Activated CD8-positive, alpha-beta memory T cell treated with anti-CD3 and anti-CD28 coated beads for 1 hour (primary cell): ENCODE data around the gene TEF.

Experiments
- DNase-seq, 2 donors: peaks; one replicate each; pipeline ENCODE4 v3.0.0-alpha.2; 2020; ENCODE audit warnings: low read depth in 1 of 2; ENCODE audit errors: extremely low read depth in 1 of 2

The TEF gene

GRCh38 chr22:41381329-41382097, at the start of gene TEF:
TEF (plus strand) TSS chr22:41381942; CDS start chr22:41382045, 103 bp downstream.
- DNase-seq, result peak; percentile 91 to 97

DNA sequence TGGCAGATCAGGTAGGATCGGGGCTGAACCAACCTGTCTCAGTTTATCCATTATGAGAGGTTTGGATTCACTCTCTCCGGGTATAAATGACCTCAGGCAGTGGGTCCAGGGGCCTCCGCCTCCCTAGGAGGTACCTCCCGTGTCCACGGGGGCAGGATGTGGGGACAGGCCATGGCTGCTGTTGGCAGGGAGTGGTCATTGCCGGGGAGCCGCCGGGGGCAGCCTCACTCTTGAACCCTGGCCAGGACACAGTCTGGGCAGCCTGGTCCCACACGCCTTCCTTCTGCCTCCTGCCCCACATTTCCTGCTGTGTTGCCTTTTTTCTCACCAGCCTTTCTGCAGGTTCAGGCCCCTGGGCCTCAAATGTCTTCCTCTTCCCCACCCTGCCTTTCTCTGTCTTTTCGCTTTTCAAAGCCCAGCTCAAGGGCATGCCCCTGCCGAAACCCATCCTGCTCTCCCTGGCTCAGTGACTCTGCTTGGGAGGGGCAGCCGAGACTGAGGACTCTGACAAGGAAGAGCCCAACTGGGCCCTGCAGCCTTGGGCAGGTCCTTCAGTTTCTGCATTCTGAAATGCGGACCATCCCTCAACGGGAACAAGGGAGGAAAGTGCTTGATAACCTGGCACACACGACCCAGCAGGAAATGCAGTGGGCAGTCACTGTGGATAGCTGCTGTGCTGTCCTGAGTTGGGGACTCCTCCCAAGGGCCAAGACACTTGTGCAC, 49.4 kb upstream of the TEF start:
- DNase-seq, result no peak

GRCh38 chr22:41333806-41334205, 47.9 kb upstream of the TEF start:
- no peak for DNase-seq

- DNase-seq, result no peak
Observed at GRCh38 chr22:41334215-41334614, 47.5 kb upstream of the TEF start.

GRCh38 chr22:41334951-41335635, 46.6 kb upstream of the TEF start:
- no peak for DNase-seq

DNA sequence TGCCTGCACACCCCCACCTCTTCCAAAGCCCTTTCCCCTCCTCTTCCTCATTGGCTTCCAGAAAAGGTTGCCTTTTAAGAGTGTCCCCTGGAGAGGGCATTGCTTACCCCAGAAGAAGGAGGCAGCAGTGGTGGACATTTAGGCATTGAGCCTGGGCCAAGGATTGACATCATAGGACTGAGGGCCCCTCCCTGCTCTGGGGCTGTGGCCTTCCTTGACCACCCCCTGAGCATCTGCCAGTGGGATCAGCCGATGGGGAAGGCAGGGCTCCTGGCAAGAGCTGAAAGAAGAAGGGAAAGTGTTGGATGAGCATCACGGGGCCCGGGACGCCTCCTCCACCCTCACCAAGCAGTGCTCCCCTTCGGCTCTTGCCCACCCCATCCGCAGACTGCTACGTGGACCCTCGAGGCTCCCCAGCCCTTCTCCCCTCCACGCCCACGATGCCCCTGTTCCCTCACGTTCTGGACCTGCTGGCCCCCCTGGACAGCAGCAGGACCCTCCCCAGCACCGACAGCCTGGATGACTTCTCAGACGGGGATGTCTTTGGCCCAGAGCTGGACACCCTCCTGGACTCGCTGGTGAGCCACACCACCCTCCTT, 43.0 kb upstream of the TEF start:
- DNase-seq, result no peak

DNA sequence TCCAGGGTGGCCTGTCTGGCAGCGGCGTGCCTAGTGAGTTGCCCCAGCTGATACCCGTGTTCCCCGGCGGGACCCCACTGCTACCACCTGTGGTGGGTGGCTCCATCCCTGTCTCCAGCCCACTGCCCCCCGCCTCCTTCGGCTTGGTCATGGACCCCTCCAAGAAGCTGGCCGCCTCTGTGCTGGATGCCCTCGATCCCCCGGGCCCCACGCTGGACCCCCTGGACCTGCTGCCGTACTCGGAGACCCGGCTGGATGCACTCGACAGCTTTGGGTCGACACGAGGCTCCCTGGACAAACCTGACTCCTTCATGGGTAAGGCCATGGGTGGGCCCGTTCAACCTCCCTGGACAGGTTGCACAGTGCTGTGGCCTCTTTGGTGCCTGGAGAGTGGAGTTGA, 41.9 kb upstream of the TEF start:
- no peak for DNase-seq

- no peak for DNase-seq
Observed at GRCh38 chr22:41340357-41340756, 41.4 kb upstream of the TEF start.

DNA sequence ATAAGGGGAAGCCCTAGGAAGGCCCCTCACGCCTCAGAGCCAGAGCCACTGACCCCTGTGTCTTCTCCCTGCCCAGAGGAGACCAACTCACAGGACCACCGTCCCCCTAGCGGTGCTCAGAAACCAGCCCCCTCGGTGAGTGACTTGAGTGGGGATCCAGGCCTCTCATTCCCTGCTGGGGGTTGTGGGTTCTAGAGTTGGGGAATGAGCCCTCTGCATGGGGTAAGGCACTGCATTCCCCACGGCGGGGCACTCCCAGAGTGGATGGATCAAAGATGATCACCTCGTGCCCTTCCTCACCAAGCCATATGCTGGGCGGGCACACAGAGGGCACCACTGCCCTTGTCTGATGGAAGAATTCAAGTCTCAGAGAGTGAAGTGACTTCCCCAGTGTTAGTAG, 40.7 kb upstream of the TEF start:
- no peak for DNase-seq

- no peak for DNase-seq
Observed at GRCh38 chr22:41341990-41342389, 39.8 kb upstream of the TEF start.

DNA sequence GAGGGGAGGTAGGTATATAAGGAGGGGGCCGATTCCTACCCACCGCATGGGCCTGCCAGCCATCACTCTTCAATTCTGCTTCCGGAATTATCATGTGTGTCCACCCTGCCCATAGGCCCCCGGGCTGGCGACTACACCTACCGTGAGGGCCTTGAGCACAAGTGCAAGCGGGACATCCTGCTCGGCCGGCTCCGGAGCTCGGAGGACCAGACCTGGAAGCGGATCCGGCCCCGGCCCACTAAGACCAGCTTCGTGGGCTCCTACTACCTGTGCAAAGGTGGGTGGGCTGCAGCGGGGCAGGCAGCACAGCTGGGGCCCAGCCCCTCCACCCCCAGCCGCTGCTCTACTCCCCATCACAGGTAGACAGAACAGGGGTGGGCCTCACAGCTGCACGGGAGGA, 38.4 kb upstream of the TEF start:
- DNase-seq, result no peak

- no peak for DNase-seq
Observed at GRCh38 chr22:41343717-41344116, 38.0 kb upstream of the TEF start.

DNA sequence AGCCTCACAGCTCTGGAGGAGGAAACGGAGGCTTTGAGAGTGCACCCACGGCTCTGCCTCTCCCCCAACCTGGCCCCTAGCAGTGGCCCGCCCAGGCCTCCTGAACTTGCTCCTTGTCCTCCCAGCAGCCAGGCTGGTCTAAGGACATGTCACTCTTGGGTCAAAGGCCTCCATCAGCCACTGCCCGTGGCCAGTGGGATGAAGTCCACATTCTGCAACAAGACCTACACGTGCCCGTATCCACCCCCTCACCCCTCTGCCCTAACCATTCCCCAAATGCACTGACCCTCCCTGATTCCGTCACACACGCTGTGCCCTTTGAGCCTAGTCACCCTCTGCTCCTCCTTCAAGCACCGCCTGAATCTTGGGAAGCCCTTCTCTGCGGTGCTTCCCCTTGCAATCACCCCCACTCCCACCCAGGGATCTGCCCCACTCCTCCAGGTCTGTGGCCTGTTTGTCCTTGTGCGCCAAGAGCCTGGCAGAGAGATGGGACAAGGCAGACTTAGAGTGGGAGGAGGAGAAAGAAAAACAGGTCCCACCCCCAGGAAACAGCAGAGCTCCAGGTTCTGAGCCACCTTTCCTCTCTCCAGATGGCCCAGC, 37.5 kb upstream of the TEF start:
- no peak for DNase-seq

GRCh38 chr22:41345807-41346335, 35.9 kb upstream of the TEF start:
- no peak for DNase-seq

DNA sequence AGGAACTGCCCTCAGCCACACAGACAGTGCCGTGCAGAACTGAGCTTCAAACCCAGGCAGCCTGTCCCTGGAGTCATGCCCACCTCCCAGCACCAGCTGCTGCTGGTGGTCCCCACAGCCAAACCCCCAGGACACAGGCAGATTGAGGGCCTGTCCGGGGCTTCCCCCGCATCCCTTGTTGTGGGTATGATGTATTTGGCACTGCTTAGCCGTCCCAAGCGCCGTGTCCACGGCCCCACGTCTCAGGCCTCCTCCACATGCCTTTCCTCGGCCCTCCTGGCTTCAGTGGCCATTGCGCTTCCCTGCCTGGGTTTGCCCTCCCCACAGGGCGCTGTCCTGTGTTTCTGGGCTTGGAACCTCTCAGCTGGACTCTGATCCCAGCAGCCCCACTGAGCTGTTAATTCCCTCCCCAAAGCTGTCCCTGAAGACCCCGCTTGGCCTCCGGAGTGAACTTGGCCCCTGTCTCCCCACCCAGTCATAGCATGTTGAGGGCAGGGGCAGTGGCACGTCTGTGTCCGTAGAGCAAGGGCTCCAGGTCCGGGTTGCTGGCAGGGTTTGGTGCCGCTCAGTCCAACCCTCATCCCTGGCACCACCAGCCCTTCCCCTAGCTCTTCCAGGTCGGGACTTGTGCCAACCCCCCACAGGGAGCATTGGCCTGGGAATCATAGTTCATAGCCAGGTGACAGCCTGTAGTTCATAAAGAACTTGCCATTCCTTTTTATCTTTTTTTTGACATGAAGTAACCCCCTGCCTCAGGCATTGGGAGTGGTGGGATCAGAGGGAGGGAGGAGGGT, 34.5 kb upstream of the TEF start:
- no peak for DNase-seq

DNA sequence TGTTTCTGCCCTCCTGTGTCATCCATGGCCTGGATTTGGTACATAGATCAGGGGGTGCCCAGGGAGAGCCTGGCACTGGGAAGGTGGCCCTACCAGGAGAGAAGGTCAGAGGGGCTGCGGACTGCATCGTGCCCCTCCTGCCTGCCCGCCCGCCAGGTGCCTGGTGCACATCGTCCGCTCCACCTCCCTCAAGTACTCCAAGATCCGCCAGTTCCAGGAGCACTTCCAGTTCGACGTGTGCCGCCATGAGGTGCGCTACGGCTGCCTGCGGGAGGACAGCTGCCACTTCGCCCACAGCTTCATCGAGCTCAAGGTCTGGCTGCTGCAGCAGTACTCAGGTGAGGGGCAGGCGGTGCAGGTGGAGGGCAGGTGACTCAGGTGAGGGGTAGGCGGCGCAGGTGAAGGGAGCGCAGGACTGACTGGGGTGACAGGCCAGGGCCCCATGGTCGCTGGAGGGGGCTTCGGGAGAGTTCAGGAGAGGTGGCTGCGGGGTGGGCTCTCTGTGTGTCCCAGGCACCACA, 32.7 kb upstream of the TEF start:
- no peak for DNase-seq

- DNase-seq, result no peak
Observed at GRCh38 chr22:41350087-41350486, 31.7 kb upstream of the TEF start.

DNA sequence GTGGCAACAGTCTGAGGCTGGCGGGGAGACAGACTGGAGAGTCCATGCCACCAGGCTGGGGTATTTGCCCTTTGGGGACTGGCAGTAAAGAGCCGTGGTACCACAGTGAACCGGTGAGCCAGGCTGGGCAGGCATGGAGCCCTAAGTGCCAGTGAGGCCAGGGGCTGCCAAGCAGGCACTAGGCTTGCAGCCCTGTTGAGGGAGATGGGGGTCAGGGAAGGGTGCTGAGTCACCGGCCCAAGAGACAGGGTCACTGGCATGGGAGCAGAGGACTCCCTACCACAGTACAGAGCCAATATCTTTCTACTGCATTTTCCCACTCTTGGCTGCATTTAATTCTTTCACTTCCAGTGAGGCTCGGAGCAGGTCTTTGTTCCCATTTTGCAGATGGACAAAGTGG, 30.7 kb upstream of the TEF start:
- no peak for DNase-seq

DNA sequence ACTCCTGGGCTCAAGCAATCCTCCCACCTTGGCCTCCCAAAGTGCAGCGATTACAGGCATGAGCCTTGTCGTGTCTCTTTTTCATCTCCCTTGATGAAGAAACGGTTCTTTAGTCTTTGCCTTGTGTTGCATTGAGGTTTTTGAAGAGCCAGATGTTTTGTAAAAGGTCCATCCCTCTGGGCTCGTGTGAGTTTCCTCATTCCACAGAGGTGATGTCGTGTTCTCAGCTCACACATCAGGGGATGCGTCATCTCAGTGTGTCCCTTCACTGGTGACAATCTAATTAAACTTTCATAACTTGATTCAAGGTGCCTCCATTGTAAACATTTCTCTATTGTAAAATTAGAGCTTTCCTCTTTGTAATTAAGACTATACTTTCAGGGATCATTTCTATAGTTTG, 29.7 kb upstream of the TEF start:
- DNase-seq, result no peak
